ENCODE measurements around the gene PRSS57.

Gene PRSS57

DNA sequence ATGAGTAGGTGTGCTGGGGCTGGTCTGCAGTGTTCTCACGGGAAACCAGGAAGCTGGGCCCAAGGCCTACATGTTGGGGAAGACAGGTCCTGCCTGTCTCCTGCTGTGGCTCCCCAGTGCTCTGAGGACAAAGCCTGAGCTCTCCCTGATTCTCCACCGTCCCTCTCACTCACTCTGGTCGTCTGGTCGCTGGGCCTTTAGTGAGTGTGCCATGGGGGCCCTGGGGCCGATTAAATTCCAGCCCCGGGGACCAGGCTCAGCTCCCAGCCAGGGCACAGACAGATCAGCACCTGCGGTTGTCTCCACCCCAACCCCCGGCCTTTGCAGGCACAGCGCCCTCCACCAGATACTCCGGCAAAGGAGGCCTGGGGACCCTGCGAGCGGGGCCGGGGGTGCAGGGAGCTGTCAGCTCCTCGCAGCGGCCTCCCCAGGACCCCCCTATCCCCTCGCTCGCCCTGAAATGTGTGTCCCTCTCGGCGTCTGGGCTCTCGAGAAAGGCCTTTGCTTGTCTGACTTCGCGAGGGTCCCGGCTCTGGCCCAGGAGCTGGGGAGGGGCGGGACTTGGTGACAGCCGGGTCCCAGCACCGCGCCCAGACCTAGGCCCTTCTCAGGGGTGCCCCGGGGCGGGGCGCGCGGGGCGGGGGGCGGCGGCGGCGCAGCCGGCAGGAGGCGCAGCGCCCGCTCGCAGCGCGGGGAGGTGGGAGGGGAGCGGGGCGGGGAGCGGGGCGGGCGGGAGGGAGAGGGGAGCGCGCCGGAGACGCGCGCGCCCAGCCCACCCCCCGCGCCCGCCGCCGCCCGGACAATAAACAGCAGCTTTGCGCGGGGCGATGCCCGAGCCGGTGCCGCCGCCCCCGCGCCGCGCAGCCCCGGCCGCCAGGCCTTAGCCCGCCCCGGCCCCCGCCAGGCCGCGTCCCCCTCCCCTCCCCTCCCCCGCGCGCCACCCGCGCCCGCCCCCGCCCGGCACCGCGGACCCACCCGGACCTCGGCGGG lies 13.2 kb upstream of the PRSS57 start, which contains the start of gene PALM:
TSS of gene PALM (plus strand) at position 782 of the 990 bp plus-strand sequence. CDS start 212 bp downstream, outside the sequence.
- peak; percentile 42; the same call in 2 of the 3 replicates for ATAC-seq
- no peak for TF ChIP-seq BACH2 (CRISPR knock-in tag; IDR thresholded peaks at IDR 0.05; ENCODE audit: borderline replicate concordance)
- TF ChIP-seq, protein P1, sequence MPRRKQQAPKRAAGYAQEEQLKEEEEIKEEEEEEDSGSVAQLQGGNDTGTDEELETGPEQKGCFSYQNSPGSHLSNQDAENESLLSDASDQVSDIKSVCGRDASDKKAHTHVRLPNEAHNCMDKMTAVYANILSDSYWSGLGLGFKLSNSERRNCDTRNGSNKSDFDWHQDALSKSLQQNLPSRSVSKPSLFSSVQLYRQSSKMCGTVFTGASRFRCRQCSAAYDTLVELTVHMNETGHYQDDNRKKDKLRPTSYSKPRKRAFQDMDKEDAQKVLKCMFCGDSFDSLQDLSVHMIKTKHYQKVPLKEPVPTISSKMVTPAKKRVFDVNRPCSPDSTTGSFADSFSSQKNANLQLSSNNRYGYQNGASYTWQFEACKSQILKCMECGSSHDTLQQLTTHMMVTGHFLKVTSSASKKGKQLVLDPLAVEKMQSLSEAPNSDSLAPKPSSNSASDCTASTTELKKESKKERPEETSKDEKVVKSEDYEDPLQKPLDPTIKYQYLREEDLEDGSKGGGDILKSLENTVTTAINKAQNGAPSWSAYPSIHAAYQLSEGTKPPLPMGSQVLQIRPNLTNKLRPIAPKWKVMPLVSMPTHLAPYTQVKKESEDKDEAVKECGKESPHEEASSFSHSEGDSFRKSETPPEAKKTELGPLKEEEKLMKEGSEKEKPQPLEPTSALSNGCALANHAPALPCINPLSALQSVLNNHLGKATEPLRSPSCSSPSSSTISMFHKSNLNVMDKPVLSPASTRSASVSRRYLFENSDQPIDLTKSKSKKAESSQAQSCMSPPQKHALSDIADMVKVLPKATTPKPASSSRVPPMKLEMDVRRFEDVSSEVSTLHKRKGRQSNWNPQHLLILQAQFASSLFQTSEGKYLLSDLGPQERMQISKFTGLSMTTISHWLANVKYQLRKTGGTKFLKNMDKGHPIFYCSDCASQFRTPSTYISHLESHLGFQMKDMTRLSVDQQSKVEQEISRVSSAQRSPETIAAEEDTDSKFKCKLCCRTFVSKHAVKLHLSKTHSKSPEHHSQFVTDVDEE (CRISPR knock-in tag; IDR thresholded peaks at IDR 0.05) = no peak
- TF ChIP-seq PPARA (CRISPR knock-in tag; IDR thresholded peaks at IDR 0.05; ENCODE audit: borderline replicate concordance) = no peak
- TF ChIP-seq ZNF8 (CRISPR knock-in tag; IDR thresholded peaks at IDR 0.05) = no peak

DNA sequence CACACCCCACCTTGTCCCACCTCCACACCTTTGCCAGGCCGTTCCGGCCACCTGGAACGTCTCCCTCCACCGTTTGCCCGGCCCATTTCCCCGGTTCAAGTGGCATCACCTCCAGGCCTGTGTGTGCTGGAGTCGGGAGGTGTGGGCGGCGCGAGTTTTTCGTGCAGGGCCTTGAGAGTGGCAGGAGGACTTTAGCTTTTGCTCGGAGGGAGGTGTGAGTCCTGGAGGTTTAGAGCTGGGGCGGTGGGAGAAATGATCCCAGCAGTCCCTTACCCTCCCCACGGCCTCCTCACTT lies 9.1 kb upstream of the PRSS57 start:
- TF ChIP-seq, protein P2, sequence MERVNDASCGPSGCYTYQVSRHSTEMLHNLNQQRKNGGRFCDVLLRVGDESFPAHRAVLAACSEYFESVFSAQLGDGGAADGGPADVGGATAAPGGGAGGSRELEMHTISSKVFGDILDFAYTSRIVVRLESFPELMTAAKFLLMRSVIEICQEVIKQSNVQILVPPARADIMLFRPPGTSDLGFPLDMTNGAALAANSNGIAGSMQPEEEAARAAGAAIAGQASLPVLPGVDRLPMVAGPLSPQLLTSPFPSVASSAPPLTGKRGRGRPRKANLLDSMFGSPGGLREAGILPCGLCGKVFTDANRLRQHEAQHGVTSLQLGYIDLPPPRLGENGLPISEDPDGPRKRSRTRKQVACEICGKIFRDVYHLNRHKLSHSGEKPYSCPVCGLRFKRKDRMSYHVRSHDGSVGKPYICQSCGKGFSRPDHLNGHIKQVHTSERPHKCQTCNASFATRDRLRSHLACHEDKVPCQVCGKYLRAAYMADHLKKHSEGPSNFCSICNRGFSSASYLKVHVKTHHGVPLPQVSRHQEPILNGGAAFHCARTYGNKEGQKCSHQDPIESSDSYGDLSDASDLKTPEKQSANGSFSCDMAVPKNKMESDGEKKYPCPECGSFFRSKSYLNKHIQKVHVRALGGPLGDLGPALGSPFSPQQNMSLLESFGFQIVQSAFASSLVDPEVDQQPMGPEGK (CRISPR knock-in tag; IDR thresholded peaks at IDR 0.05; ENCODE audit: borderline replicate concordance) = no peak
- TF ChIP-seq, protein P1 (CRISPR knock-in tag; IDR thresholded peaks at IDR 0.05) = no peak
- TF ChIP-seq ZNF565 (CRISPR knock-in tag; conservative IDR thresholded peaks at IDR 0.05; ENCODE audit: low read depth) = no peak
- no peak for TF ChIP-seq ISL1 (CRISPR knock-in tag; IDR thresholded peaks at IDR 0.05)
- no peak for TF ChIP-seq PPARA (CRISPR knock-in tag; IDR thresholded peaks at IDR 0.05; ENCODE audit: borderline replicate concordance)
- TF ChIP-seq TCF4 (CRISPR knock-in tag; IDR thresholded peaks at IDR 0.05; ENCODE audit: borderline replicate concordance) = no peak
- TF ChIP-seq, protein P3, sequence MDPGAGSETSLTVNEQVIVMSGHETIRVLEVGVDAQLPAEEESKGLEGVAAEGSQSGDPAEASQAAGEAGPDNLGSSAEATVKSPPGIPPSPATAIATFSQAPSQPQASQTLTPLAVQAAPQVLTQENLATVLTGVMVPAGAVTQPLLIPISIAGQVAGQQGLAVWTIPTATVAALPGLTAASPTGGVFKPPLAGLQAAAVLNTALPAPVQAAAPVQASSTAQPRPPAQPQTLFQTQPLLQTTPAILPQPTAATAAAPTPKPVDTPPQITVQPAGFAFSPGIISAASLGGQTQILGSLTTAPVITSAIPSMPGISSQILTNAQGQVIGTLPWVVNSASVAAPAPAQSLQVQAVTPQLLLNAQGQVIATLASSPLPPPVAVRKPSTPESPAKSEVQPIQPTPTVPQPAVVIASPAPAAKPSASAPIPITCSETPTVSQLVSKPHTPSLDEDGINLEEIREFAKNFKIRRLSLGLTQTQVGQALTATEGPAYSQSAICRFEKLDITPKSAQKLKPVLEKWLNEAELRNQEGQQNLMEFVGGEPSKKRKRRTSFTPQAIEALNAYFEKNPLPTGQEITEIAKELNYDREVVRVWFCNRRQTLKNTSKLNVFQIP (CRISPR knock-in tag; IDR thresholded peaks at IDR 0.05; ENCODE audit: borderline replicate concordance, low read depth) = no peak
- TF ChIP-seq CSDC2 (CRISPR knock-in tag; IDR thresholded peaks at IDR 0.05) = no peak
- TF ChIP-seq ZNF8 (CRISPR knock-in tag; IDR thresholded peaks at IDR 0.05) = no peak
- TF ChIP-seq ARNTL (CRISPR knock-in tag; IDR thresholded peaks at IDR 0.05; ENCODE audit: borderline replicate concordance, low read depth) = no peak
- no peak for TF ChIP-seq ZFP30 (CRISPR knock-in tag; IDR thresholded peaks at IDR 0.05)
- TF ChIP-seq ZC3H10 (CRISPR knock-in tag; IDR thresholded peaks at IDR 0.05) = no peak
- TF ChIP-seq, protein P4, sequence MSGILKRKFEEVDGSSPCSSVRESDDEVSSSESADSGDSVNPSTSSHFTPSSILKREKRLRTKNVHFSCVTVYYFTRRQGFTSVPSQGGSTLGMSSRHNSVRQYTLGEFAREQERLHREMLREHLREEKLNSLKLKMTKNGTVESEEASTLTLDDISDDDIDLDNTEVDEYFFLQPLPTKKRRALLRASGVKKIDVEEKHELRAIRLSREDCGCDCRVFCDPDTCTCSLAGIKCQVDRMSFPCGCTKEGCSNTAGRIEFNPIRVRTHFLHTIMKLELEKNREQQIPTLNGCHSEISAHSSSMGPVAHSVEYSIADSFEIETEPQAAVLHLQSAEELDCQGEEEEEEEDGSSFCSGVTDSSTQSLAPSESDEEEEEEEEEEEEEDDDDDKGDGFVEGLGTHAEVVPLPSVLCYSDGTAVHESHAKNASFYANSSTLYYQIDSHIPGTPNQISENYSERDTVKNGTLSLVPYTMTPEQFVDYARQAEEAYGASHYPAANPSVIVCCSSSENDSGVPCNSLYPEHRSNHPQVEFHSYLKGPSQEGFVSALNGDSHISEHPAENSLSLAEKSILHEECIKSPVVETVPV (CRISPR knock-in tag; IDR thresholded peaks at IDR 0.05) = no peak
- no peak for TF ChIP-seq OSR1 (CRISPR knock-in tag; IDR thresholded peaks at IDR 0.05)
- no peak for TF ChIP-seq BACH2 (CRISPR knock-in tag; IDR thresholded peaks at IDR 0.05; ENCODE audit: borderline replicate concordance)
- TF ChIP-seq ZFP3 (CRISPR knock-in tag; IDR thresholded peaks at IDR 0.05) = no peak
- no peak for TF ChIP-seq GLIS3 (CRISPR knock-in tag; IDR thresholded peaks at IDR 0.05)
- TF ChIP-seq RARB (CRISPR knock-in tag; IDR thresholded peaks at IDR 0.05) = no peak

More for the DNA sequence above, 9.1 kb upstream of the PRSS57 start:
- ATAC-seq = no peak
